ENCODE measurements around the gene GSDMA.
A peak's percentile ranks its signal among the peaks of the same experiment; 100 is the strongest.
"Not testable (repeated sequence)": the region's sequence is repeated elsewhere in the genome, so short reads cannot be mapped to it uniquely, and the experiment has no call there.

GSDMA gene

GRCh38 chr17:39929646-39930407 lies 33.0 kb upstream of the GSDMA start:
- no peak for FAIRE-seq

- FAIRE-seq: no peak
Observed at GRCh38 chr17:39933912-39934311, 28.9 kb upstream of the GSDMA start.

- FAIRE-seq: no peak
Observed at GRCh38 chr17:39934324-39934723, 28.5 kb upstream of the GSDMA start.

GRCh38 chr17:39935909-39936308 lies 26.9 kb upstream of the GSDMA start:
- no peak for FAIRE-seq

- no peak for FAIRE-seq
Observed at GRCh38 chr17:39937447-39937846, 25.4 kb upstream of the GSDMA start.

- no peak for FAIRE-seq
Observed at GRCh38 chr17:39938140-39938869, 24.5 kb upstream of the GSDMA start.

GRCh38 chr17:39939106-39939505 lies 23.7 kb upstream of the GSDMA start:
- FAIRE-seq: no peak

- no peak for FAIRE-seq
Observed at GRCh38 chr17:39939588-39940419, 23.0 kb upstream of the GSDMA start.

- no peak for FAIRE-seq
Observed at GRCh38 chr17:39943702-39944392, 19.0 kb upstream of the GSDMA start.

- no peak for FAIRE-seq
Observed at GRCh38 chr17:39944393-39944711, 18.5 kb upstream of the GSDMA start.

GRCh38 chr17:39946551-39947330 lies 16.1 kb upstream of the GSDMA start:
- no peak for FAIRE-seq

- not testable (repeated sequence) for FAIRE-seq
Observed at GRCh38 chr17:39948489-39948828, 14.3 kb upstream of the GSDMA start.

- FAIRE-seq: no peak
Observed at GRCh38 chr17:39949028-39949427, 13.8 kb upstream of the GSDMA start.

- no peak for FAIRE-seq
Observed at GRCh38 chr17:39950871-39951348, 11.9 kb upstream of the GSDMA start.

GRCh38 chr17:39951924-39952679 lies 10.7 kb upstream of the GSDMA start:
- FAIRE-seq: no peak

- FAIRE-seq: peak; percentile 48
Observed at GRCh38 chr17:39952680-39953470, 9.9 kb upstream of the GSDMA start.

- FAIRE-seq: no peak
Observed at GRCh38 chr17:39953471-39953888, 9.3 kb upstream of the GSDMA start.

- FAIRE-seq: no peak
Observed at GRCh38 chr17:39954876-39955275, 7.9 kb upstream of the GSDMA start.

GRCh38 chr17:39955726-39956225 lies 7.0 kb upstream of the GSDMA start:
- no peak for FAIRE-seq

- FAIRE-seq: no peak
Observed at GRCh38 chr17:39960524-39961041, 2.2 kb upstream of the GSDMA start.
